NOMO-1 (cell line): ENCODE results near the gene TMEM185B.

Experiments
- DNase-seq, 2 experiments: peaks; one replicate each; lab custom pipeline; 2025; ENCODE audit not compliant: unreplicated experiment in 2 of 2; lab: John Stamatoyannopoulos, UW

The TMEM185B gene

DNA sequence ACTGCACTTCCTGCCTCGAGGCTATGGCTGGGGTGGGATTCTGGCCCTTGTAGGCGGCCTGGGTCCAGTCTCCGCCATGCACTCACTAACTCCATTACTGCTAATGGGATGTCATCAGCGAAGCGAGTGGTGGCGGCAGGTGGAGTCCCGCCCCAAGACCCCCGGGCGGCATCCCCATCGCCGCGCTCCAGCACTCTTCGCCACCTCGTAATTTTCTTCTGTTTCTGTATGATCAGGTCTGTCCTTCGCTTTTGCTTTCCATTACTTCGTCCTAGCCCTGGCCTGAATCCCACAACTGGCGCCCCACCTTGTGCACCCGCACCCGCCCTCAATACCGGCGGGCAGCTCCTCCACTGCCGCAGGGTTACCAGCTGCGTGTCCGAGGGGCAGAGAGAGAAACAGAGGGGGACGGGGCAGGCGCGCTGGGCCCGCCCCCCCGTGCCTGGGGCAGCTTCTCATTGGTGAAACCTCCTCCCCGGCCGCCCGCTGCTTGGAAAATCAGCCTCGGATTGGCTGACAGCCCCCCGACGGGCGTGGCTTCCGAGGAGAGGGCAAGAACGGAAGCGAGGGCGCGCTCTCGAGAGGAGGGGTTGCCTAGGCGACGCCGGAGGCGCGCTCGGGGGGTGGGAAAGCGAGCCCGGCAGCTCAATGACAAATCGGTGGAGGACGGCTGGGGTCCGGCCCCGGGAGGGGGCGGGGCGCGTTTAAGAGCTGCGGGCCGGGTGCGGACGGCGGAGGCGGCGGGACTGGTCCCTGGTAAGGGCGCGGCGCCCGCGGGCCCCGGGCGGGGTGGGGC, 29.2 kb upstream of the TMEM185B start, which contains the start of gene RALB:
Gene RALB (plus strand): TSS at position 628 of the 796 bp plus-strand sequence. CDS start 25,813 bp downstream, outside the sequence.
- peak; percentile 96 to 98 for DNase-seq

DNA sequence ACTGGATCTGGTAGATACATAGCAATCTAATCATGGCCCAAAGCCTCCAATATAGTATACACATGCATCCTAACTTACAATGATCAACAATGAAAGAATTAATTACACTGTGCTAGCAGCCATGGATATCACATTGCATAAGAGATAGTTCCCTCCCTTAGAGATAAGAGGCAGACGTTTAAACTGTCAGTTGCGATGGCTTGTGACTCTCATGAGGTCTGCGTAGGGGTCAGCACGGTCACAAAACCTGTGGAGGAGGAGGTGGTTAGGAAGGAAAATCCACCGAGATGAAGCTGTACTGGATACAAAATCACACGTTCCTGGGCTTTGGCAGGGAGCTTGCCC, 28.7 kb upstream of the TMEM185B start:
- peak in 1 of 2 experiments; percentile 27 for DNase-seq

DNA sequence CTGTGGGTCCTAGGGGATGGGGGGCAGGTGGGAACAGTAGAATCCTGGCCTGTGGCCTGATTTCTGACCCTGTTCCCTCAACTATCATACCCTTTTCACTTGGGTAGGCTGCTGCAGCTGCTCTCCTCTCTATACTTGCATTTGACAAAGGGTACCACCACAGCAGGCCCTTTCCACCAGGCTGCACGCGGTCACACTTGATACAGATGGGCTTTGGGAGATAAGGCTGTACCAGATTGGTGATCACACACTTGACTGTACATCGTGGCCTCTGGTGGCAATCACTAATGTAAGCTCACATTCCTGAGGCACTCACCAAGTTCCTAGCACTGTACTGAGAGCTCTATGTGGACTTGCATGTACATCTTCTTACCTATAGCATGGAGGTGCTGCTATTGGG, 27.9 kb upstream of the TMEM185B start:
- no peak for DNase-seq

DNA sequence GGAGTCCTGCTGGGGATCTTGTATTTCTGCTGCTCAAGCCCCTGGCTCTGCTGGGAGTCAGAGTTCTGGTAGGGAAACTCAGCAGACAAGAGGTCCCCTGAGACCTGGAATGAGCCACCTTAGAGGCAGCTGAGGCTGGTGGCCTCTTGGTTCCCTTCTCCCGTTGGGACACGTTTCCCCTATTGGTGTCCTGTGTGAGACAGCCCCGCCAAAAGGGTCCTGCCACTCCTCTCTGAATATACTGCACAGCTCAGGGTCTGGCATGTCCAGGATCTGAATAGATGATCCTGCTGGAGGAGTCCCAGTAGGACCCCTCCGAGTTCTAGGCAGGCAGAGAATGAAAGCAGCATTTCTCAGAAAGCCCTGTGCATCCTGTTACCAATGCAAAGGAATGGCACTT, 27.4 kb upstream of the TMEM185B start:
- no peak for DNase-seq

DNA sequence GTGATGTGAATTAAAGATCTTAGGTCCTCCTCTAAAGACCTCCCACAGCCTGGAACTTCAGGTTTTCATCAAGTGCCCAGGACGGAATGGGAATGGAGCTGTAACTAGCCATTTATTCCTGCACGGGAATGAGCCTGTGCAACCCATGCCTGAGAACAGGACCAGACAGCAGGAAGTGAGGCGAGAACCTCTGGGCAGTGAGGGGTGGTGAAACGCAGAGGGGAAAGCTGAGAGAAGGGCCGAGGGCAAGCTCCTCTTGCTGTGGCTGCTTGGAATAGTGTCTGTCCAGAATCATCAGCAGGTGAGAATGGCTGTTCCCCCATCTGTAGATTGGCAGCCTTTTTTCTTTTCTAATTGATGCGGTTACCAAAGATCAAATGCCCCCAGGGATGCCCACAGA, 24.7 kb upstream of the TMEM185B start:
- no peak for DNase-seq

DNA sequence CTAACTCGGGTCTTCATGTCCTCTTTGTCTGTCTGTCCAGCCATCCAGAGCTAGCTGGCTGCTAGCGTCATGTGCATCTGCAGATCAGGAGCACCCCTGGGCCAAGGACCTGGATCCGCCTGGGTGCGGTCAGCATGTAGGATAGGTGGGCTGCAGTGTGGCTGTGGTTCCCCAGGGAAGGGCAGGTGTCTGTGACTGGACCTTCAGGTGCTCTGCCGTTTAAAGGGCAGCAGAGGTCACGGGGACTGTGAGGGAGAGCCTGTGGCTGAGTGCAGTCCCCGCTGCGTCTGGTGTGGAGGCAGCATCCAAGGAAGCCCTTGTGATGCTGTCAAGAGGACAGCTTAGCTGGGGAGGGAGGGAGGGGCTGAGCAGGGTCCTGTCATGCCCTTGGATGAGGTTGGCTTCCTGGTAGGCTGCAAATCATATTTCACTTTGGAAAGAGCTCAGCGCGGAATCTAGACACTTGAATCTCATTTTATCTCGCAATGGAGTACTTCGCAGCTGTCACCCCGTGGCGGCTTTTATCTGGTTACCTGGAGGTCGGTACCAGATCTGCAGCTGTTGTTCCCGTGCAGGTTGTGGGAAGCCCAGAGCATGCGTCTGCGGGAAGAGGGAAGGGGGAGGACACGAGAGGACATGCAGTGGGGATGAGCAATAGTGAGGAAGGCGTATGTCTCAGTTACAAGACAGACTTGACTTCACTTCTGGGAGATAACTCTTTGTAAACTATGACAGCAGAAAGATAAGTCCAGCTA, 23.5 kb upstream of the TMEM185B start:
- no peak for DNase-seq

DNA sequence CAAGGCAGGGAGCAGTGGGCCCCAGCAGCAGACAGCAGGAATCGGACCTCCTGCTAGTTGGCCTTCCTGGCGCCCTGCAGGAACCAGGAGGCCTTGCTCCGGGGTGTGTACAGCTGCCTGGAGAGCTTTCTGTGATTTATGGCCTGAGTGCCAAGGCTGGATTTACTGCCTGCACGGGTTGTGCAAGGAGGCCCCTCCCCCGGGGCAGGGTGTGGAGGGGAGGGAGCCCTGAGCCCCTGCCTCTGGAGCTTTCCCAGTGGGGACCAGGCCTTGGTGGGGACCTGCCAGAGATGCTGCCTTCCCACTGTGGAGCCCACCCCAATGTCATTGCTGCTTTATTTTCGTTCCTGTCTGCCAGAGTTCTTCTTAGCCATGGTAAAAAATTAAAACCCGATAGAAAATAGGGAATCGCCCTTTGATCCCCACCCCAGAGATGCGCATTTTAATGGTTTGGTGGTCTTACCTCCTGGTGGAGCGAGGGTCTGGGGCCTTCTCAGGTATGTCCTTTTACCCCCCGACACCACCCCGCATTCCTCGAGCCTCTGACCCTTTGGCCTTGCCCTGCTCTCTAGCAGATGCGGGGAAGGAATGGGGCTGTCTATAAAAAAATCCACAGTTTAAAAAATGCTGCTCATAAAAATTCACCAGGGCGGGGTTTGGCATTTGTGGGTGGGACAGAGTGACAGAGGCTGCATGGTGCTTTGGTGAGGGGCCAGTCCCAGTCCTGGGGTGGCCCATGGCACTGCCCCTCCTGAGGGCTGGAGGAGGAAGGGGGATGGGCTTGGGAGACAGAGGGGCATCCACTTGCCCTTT, 22.5 kb upstream of the TMEM185B start:
- peak; percentile 28 to 37 for DNase-seq

DNA sequence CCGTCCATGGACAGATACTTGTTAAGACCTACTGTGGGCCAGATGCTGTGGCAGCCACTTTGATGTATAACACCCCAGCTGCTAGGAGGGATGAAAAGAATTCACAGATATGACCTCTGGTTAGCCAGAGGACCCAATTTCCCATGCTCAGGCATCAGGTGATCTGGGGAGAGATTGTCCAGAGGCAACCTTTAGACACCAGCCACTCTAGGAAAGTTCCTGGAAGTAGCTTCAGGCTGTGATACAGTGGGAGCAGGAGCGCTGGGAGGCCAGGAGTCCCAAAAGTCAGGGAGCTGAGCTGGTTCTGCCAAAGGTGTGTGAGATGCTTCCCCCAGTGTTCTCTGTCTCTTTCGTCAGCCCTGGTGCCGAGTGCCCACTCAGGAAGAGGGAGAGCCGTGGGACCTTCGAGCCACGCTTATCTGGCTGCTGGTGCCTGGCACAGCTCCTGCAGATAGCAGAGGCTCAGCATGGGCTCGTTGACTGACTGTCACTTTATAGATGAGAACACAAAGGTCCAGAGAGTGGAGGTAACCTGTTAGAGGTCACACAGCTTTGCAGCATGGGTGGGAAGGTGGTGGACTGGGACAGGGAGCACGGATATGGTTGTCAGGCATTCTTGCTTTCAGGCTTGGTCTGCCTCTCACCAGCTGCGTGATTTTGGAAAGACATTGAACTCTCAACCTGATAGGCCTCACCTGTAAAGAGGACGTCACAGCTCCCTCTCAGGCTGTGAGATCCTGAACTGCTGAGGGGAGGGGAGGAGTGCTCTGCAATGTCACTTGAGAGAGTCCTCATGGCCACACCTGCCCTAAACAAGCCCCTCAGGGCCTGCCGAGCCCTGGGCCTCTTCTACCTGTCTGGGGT, 21.7 kb upstream of the TMEM185B start:
- no peak for DNase-seq

DNA sequence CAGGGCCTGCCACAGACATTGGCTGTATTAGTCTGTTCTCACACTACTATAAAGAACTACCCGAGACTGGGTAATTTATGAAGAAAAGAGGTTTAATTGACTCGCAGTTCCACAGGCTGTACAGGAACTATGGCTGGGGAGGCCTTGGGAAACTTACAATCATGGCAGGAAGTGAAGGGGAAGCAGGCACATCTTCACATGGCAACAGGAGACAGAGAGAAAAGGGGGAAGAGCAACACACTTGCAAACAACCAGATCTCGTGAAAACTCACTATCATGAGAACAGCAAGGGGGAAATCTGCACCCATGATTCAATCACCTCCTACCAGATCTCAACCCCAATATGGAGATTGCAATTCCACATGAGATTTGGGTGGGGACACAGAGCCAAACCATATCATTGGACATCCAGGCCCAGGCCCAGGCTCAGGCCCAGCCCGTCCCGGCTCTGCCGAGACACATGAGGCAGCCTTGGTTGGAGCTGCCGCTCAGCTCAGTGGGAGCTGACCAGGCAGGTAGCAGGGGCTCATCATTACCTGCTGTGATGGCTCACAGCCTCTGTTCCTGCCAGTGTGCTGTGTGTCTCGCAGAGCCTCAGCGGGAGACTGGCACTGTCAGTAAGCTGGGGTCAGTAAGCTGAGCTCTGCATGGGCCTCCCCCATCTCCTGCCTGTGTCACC, 20.8 kb upstream of the TMEM185B start:
- DNase-seq, result no peak

DNA sequence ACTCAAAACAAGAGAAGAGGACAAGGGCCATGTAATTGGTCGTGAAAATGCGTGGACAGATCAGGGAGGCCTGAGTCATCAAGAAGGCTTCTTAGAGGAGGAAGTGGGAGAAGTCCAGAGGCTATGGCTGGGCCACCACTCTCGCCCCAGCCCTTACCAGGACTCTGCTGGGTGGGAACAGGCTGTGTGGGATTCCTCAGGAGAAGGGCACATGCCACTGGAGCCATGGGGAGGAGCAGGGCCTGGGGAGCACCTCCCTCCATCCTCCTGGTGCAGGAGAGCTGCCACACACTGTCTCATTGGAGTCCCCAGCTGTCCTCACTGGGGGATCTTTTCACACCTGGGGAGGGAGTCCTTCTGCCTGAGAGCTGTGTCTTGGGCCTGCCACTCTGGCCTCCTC, 20.0 kb upstream of the TMEM185B start:
- peak; percentile 11 to 42 for DNase-seq

DNA sequence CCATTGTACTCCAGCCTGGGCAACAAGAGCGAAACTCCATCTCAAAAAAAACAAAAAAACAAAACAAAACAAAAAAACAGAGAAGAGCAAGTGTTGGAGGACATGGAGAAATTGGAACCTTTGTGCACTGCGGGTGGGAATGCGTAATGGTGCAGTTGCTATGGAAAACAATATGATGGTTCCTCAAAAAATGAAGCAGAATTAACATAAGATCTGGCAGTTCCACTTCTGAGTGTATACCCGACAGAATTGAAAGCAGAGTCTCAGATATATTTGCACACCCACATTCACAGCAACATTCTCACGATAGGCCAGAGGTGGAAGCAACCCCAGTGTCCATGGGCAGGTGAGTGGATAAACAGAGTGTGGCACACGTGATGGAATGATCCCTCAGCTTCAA, 18.5 kb upstream of the TMEM185B start:
- peak in 1 of 2 experiments; percentile 20 for DNase-seq

DNA sequence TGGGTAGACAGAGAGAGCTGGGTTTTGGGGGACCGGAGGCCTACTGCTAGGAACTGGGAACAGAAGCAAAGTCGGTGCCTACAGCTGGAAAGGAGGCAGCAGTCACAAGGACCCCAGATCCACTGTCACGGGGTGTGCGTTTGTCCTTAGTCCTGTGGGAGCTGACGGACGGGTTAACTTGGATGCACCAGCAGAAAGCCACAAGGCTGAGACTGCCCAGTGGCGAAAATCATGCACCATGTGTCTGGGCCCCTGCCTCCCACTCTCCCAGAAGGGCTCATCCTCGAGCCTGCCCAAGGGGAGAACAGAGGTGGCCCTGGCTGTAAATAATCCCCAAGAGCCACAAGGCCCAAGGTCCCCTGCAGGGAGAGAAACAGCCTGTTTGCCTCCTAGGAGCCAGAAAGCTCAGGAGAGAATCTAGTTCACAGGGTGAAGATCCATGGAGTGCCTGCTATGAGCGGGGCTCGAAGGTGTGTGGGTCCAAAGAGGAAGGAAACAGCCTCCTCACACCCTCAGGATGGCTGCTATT, 17.8 kb upstream of the TMEM185B start:
- no peak for DNase-seq

DNA sequence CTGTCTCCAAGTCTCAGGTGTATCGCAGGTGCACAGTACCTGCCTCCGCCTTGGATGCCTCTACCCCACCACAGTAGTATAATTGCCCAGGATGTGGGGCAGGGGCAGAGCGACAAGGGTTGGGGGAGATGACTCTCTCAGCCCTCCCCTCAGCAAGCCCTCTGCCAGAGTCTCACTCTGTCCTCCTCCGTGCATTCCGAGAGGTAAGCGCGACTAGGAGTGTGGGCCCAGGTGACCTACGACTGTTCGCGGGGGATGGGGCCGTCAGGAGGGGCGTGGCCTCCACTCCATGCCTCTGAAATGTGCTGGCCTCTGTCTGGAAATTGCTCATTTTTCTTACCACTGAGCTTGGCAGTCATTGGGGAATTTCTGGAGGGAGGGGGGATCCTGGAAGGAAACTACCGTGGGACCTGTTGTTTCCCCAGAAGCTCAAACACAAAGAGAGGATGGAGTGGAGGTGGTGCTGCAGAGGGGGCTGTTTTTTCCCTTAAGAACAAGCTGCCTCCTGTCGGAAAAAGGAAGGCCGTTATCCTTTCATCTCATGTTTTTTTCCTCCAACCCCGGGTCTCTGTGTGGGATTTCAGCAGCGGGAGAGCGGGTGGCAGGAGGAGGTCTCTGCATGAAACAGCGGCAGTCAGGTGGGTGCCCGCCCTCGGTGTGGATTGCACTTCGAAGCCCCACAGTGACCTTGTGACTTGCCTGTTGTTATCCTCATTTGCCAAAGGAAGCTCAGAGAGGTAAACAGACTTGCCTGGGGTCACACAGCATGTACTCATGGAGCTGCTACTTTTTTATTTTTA, 16.5 kb upstream of the TMEM185B start:
- no peak for DNase-seq

DNA sequence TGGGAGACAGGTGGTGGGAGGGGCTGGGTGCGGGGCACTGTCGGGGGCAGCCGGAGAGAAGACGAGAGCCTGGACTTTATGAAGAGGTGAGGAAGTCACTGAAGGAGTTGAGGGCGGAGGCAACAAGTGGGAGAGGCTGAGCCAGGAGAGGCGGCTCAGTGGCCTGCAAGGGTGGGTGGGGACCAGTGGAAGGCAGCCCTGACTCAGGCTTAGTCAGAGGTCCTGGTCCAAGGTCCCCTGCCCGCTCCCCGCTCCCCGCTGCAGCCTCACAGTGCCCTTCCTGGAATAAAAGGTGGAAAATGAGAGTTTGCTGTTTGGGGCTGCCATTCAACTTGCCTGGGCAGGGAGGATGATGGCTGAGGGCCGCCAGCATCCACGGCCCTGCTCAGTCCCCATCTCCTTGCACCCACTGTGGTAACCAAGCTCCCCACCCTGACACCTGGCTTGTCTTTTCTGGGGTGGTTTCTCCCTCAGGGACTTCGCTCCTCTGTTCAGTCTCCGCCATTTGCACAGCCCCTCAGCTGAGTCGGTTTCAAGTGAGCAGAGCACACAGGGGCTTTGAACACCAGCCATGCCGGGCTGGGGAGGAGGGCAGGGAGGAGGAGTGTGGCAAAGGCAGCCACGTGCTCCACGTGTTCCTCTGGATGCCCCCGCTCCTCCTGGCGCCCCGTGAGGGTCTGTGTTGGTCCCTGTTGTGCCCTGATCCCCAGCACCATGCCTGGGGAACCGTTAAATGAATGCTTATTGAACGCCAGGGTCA, 15.7 kb upstream of the TMEM185B start:
- no peak for DNase-seq

DNA sequence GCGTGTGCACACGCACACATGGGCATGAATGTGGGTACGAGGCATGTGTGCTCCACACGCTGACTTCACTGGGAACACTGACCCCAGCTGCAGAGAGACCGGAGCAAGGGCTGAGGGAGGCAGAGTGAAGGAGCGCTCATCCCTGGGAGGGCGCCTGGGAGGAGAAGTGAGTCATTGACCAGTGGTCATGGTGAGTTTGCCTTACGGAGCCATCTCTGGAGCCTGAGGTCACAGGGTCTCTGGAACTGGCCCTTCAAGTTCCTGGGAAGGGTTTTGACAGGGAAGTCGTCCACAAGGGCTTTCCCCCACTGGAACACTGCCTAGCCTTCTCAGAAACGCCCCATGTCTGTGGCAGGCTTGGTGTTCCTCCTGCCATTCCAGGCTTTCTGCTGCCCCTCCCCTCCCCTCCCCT, 14.3 kb upstream of the TMEM185B start:
- DNase-seq, result no peak

DNA sequence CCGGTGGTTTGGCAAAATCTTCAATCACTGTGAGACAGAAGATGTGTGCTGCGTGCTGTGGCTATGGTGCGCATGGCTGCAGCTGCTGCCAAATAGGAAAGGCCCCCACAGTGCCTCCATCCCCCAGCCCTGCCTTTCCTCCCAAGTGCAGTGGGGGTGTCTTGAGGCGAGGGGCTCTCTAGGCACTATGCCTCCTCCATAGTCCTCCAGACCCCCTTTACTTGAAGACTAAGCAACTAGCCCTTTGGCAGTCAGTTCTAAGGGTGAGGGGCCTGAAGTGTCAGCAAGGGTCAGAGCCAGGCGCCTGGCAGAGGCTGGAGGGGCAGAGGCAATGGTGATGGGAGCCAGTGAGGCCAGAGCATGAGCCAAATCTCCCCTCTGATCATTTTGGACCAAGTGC, 13.6 kb upstream of the TMEM185B start:
- DNase-seq, result no peak

DNA sequence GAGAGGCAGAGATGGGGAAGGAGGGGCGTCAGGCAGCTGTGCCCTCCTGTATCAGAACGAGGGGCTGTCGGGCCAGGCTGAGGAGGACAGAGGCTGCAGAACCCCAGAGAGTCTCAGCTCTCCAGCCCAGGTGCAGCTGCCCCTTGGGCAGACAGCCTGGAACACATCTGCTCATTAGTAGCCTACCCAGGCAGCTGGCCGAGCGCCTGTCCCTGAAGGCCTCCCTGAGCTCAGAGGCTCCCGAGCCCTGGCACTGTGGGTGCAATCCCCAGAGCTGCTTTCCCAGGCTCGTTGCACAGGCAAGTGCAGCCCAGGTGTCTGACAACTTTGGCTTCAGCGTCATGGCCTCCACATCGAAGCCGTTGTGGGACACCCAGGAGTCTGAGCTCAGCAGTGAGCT, 13.1 kb upstream of the TMEM185B start:
- no peak for DNase-seq

DNA sequence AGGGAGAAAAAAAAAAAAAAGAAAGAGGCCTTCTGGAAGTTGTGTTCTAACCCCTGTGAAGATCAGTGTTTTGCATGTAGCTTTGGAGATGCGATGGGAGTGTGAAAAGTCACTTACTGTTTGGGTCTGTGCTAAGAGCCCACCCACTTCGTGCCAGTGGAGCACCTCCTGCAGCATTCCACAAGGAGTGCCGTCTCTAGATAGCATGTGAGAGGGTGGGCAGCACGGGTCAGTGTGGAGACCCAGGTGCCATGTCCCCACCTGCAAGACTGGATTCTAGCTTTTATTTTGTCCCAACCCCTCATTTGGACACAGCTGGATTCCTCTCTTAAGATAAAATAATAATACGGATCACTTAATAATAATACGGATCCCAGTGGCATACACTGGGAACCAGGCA, 12.5 kb upstream of the TMEM185B start:
- DNase-seq, result no peak
